Endothelial cell of umbilical vein (primary cell): ENCODE measurements around the gene GRIA1. TPM values are rescaled to one million over a fixed set of nuclear protein-coding genes. Genes with fewer than 3 reads are reported as not detected.

Experiments used
- BruUV-seq: library from RNA; stranded (reverse); fragments of 400-500 nt; replicated peaks from 2 replicates; lab custom pipeline; 2021; lab: Mats Ljungman, UMichigan
- CTCF ChIA-PET: fragments of 300-600, 350-600 bp; sonication (Branson Sonifier 250); formaldehyde crosslinking; loops from one replicate; lab custom pipeline; 2021; ENCODE audit warnings: antibody characterized with exemption, inconsistent platforms; lab: Charles Lee
- POLR2A ChIA-PET: fragments of 300-600, 350-600 bp; sonication (Branson Sonifier 250); formaldehyde crosslinking; loops from one replicate; lab custom pipeline; 2021; ENCODE audit warnings: antibody characterized with exemption, inconsistent platforms; lab: Charles Lee
- DNase-seq: peaks from one replicate; pipeline ENCODE4 v3.0.0-alpha.2; 2011; ENCODE audit warnings: low read depth, low spot score
- FAIRE-seq: peaks from 2 replicates; lab custom pipeline; 2011; peaks lifted over from hg19 to GRCh38; lab: Jason Lieb, UNC
- H2AFZ ChIP-seq: 2 replicates; pipeline ENCODE4 v1.6.0; 2012; ENCODE audit warnings: low read depth, low read length, control low read depth, inconsistent platforms
- H3K27ac ChIP-seq: 2 replicates; pipeline ENCODE4 v1.5.1; 2011; ENCODE audit warnings: low read depth, mild to moderate bottlenecking, control low read depth, low read length, moderate library complexity; ENCODE audit not compliant: insufficient read depth
- H3K27me3 ChIP-seq, 2 experiments: 2 replicates each; pipeline versions ENCODE4 v1.6.0 to v1.6.1; 2011; ENCODE audit warnings: low read length in 2 of 2, mixed read lengths in 1 of 2; ENCODE audit not compliant: control insufficient read depth in 2 of 2, insufficient read depth in 2 of 2
- H3K36me3 ChIP-seq, 2 experiments: 2 replicates in 1 of 2; 3 replicates in 1 of 2; pipeline ENCODE4 v1.5.1; 2011; ENCODE audit warnings: low read length in 2 of 2, mild to moderate bottlenecking in 1 of 2, moderate library complexity in 1 of 2; ENCODE audit not compliant: control insufficient read depth in 2 of 2, insufficient read depth in 2 of 2; ENCODE audit errors: extremely low read depth in 1 of 2
- H3K4me1 ChIP-seq: 3 replicates; pipeline ENCODE4 v1.5.1; 2011; ENCODE audit warnings: mild to moderate bottlenecking, low read length; ENCODE audit not compliant: control insufficient read depth, insufficient read depth; ENCODE audit errors: extremely low read depth
- H3K4me2 ChIP-seq: 2 replicates; pipeline ENCODE4 v1.6.1; 2011; ENCODE audit warnings: low read length, control low read depth, mixed read lengths; ENCODE audit not compliant: insufficient read depth
- H3K4me3 ChIP-seq, 3 experiments: fragments of 200-600 bp in 1 of 3; sonication (generic), shearing (Covaris generic) in 1 of 3; replicated peaks in 1 of 3; 2 replicates each; pipeline ENCODE4 v1.5.1; 2011 to 2016; ENCODE audit warnings: control low read depth in 3 of 3, low read length in 3 of 3, mild to moderate bottlenecking in 2 of 3, inconsistent platforms in 1 of 3, low read depth in 1 of 3, moderate library complexity in 1 of 3; ENCODE audit not compliant: insufficient read depth in 1 of 3
- H3K79me2 ChIP-seq: 2 replicates; pipeline ENCODE4 v1.6.0; 2012; ENCODE audit warnings: low read length, inconsistent platforms; ENCODE audit not compliant: control insufficient read depth, insufficient read depth
- H3K9ac ChIP-seq: replicated peaks from 2 replicates; pipeline ENCODE3; 2011; ENCODE audit warnings: low read length, control low read depth; ENCODE audit not compliant: insufficient read depth; ENCODE audit errors: extremely low read depth
- H3K9me1 ChIP-seq: replicated peaks from 3 replicates; pipeline ENCODE4 v1.6.0; 2011; ENCODE audit warnings: mild to moderate bottlenecking, low read length; ENCODE audit not compliant: control insufficient read depth, insufficient read depth; ENCODE audit errors: extremely low read depth
- H3K9me3 ChIP-seq: replicated peaks from 2 replicates; pipeline ENCODE4 v1.5.1; 2012; ENCODE audit warnings: low read length, inconsistent platforms; ENCODE audit not compliant: control insufficient read depth, insufficient read depth
- H4K20me1 ChIP-seq: replicated peaks from 2 replicates; pipeline ENCODE3; 2011; ENCODE audit warnings: mild to moderate bottlenecking, low read length; ENCODE audit not compliant: control insufficient read depth, insufficient read depth; ENCODE audit errors: extremely low read depth
- EZH2 ChIP-seq: IDR thresholded peaks from 2 replicates; pipeline ENCODE4 v1.6.1; 2012; ENCODE audit warnings: borderline replicate concordance, low read depth, mild to moderate bottlenecking, moderate library complexity, low read length, inconsistent platforms; ENCODE audit not compliant: severe bottlenecking
- FOS ChIP-seq: IDR thresholded peaks from 2 replicates; pipeline ENCODE4 v1.6.1; 2011; ENCODE audit warnings: mild to moderate bottlenecking, low read length, moderate library complexity, borderline replicate concordance; ENCODE audit not compliant: insufficient read depth
- GATA2 ChIP-seq: IDR thresholded peaks from 2 replicates; pipeline ENCODE4 v1.7.0; 2011; ENCODE audit warnings: low read depth, mild to moderate bottlenecking, moderate library complexity, mixed read lengths, low read length; ENCODE audit not compliant: insufficient read length, insufficient read depth
- JUN ChIP-seq: IDR thresholded peaks from 2 replicates; pipeline ENCODE4 v1.6.1; 2011; ENCODE audit warnings: borderline replicate concordance, low read depth; ENCODE audit not compliant: insufficient read length, insufficient read depth
- MYC ChIP-seq: IDR thresholded peaks from one replicate; pipeline ENCODE4 v1.6.1; 2011; ENCODE audit warnings: mild to moderate bottlenecking, low read depth, low read length
- POLR2A ChIP-seq: IDR thresholded peaks from 2 replicates; pipeline ENCODE4 v1.6.1; 2012; ENCODE audit warnings: low read depth, mild to moderate bottlenecking, control low read depth, low read length
- POLR2AphosphoS5 ChIP-seq: IDR thresholded peaks from 2 replicates; pipeline ENCODE4 v1.6.1; 2012; ENCODE audit warnings: low read depth, mild to moderate bottlenecking, control low read depth, low read length, moderate library complexity; ENCODE audit not compliant: insufficient read depth
- dilution Hi-C: fragments of 300-500 bp; cut with MboI; formaldehyde crosslinking; loops from one replicate; pipeline ENCODE4 v1.15.0; 2019; ENCODE audit warnings: low sequenced_read_pairs; ENCODE audit not compliant: extremely low pct_ligation_motif_present
- intact Hi-C: fragments of 100-400 bp; cut with micrococcal nuclease; formaldehyde crosslinking; loops from one replicate; pipeline ENCODE4 v1.10.0; 2022
- polyA plus RNA-seq, 4 experiments: library from polyadenylated mRNA; depleted of rRNA in 3 of 4; stranded (reverse) in 3 of 4; unstranded in 1 of 4; fragments of >200 nt; gene quantifications; 2 replicates each; pipeline versions ENCODE4 v1.2.1 to v1.2.3, GENCODE V29; 2011 to 2012; ENCODE audit warnings: missing spikeins in 1 of 4
- total RNA-seq: library from RNA; stranded (reverse); gene quantifications from 2 replicates; pipeline ENCODE4 v1.2.3, GENCODE V29; 2021
- TF ChIP-seq, protein P1 (sequence below): IDR thresholded peaks from 2 replicates; pipeline ENCODE4 v1.6.1; 2011; ENCODE audit not compliant: insufficient read depth, insufficient read length
- TF ChIP-seq, protein P2 (sequence below), 2 donors: IDR thresholded peaks; 1 replicate in 1 of 2; 2 replicates in 1 of 2; pipeline ENCODE4 v1.5.1; 2011; ENCODE audit warnings: low read length in 2 of 2, mild to moderate bottlenecking in 2 of 2, moderate library complexity in 2 of 2, control low read depth in 1 of 2, inconsistent platforms in 1 of 2, low read depth in 1 of 2; ENCODE audit not compliant: insufficient read depth in 1 of 2; ENCODE audit errors: extremely low read depth in 1 of 2

GRIA1 gene
- total and polyA plus RNA-seq, 2 donors (not counting 3 experiments of a cell fraction or from before 2014, with no cell fraction given), result not detected

GRCh38 chr5:153486771-153487170 lies 3.7 kb upstream of the GRIA1 start:
- H3K9me1 ChIP-seq, result no peaks in the 10 kb centered on the region
- H3K9ac ChIP-seq, result no peak overlapping the region
- DNase-seq (no peak), FAIRE-seq (no peak)
- intact Hi-C loops (no loop called here), dilution Hi-C loops (no loop called here)
- no peak overlapping the region for H2AFZ ChIP-seq
- H3K4me1 ChIP-seq, result no peaks in the 10 kb centered on the region
- H3K27ac ChIP-seq, result no peak overlapping the region
- POLR2A ChIA-PET, result no interaction called here
- no peaks in the 10 kb centered on the region for H3K79me2 ChIP-seq
- CTCF ChIA-PET, result interaction anchor here (1.0 kb wide), 1 partner anchor 25 kb away, joined by 3 read pairs; no protein-coding TSS in a partner anchor
- no peaks in the 10 kb centered on the region for H4K20me1 ChIP-seq
- BruUV-seq, result no TSS peak
- H3K4me3 ChIP-seq, result no peak overlapping the region
- H3K9me3 ChIP-seq, result no peaks in the 10 kb centered on the region
- TF ChIP-seq FOS (no peak), MYC (no peak), POLR2A (no peak), GATA2 (no peak), POLR2AphosphoS5 (no peak), EZH2 (no peak), JUN (no peak)
- TF ChIP-seq, protein P1, sequence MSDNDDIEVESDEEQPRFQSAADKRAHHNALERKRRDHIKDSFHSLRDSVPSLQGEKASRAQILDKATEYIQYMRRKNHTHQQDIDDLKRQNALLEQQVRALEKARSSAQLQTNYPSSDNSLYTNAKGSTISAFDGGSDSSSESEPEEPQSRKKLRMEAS, result no peak
- TF ChIP-seq, protein P2, sequence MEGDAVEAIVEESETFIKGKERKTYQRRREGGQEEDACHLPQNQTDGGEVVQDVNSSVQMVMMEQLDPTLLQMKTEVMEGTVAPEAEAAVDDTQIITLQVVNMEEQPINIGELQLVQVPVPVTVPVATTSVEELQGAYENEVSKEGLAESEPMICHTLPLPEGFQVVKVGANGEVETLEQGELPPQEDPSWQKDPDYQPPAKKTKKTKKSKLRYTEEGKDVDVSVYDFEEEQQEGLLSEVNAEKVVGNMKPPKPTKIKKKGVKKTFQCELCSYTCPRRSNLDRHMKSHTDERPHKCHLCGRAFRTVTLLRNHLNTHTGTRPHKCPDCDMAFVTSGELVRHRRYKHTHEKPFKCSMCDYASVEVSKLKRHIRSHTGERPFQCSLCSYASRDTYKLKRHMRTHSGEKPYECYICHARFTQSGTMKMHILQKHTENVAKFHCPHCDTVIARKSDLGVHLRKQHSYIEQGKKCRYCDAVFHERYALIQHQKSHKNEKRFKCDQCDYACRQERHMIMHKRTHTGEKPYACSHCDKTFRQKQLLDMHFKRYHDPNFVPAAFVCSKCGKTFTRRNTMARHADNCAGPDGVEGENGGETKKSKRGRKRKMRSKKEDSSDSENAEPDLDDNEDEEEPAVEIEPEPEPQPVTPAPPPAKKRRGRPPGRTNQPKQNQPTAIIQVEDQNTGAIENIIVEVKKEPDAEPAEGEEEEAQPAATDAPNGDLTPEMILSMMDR (IDR thresholded peaks at IDR 0.05; ENCODE audit: extremely low read depth in 1 of 2, insufficient read depth in 1 of 2, low read depth in 1 of 2, low read length in 2 of 2), result no peak
- no peak overlapping the region for H3K4me2 ChIP-seq
- H3K27me3 ChIP-seq, result peaks cover 21 to 22% of the 10 kb centered on the region in 2 experiments
- H3K36me3 ChIP-seq, result no peaks in the 10 kb centered on the region
